ENCODE data around the gene SIK2.

- TF ChIP-seq EZH2 (IDR thresholded peaks at IDR 0.05; ENCODE audit: borderline replicate concordance, insufficient read depth, low read depth, low read length, poor library complexity, severe bottlenecking) (no peak), CTCF (IDR thresholded peaks at IDR 0.05) (no peak)
Observed at GRCh38 chr11:111764621-111765020, 162.4 kb downstream of the SIK2 start.
